Renal cortical epithelial cell (primary cell): ENCODE results near the gene CLCN7. TPM values are rescaled to one million over a fixed set of nuclear protein-coding genes. Genes with fewer than 3 reads are reported as not detected.
A peak's percentile ranks its signal among the peaks of the same experiment; 100 is the strongest.

ENCODE experiments used
- DNase-seq: peaks from one replicate; pipeline ENCODE4 v3.0.0-alpha.2; 2011; ENCODE audit warnings: low read depth
- total RNA-seq: library from RNA; depleted of rRNA; stranded (reverse); fragments of >200 nt; gene quantifications from 2 replicates; pipeline ENCODE4 v1.2.3, GENCODE V29; 2014

CLCN7 gene
- total RNA-seq, result 43.6 and 79.8 TPM in 2 replicates

- DNase-seq, result peak; percentile 45
These were observed at the start of gene CLCN7 for GRCh38 chr16:1474796-1475551. TSS of gene CLCN7 (minus strand) at chr16:1475028. CDS start at chr16:1474974, 54 bp downstream.

GRCh38 chr16:1524366-1524765 is 49.5 kb upstream of the CLCN7 start:
- no peak for DNase-seq

GRCh38 chr16:1523581-1524245 is 48.9 kb upstream of the CLCN7 start:
- DNase-seq, result no peak

- DNase-seq, result no peak
These were observed 45.6 kb upstream of the CLCN7 start for GRCh38 chr16:1520461-1520860.

- DNase-seq, result no peak
These were observed 45.0 kb upstream of the CLCN7 start for GRCh38 chr16:1519831-1520230.

GRCh38 chr16:1518626-1519135 is 43.9 kb upstream of the CLCN7 start:
- DNase-seq, result no peak

GRCh38 chr16:1514507-1514906 is 39.7 kb upstream of the CLCN7 start:
- no peak for DNase-seq

- no peak for DNase-seq
These were observed 37.9 kb upstream of the CLCN7 start for GRCh38 chr16:1512774-1513173.

GRCh38 chr16:1511662-1512569 is 37.1 kb upstream of the CLCN7 start:
- no peak for DNase-seq

- no peak for DNase-seq
These were observed 36.1 kb upstream of the CLCN7 start for GRCh38 chr16:1510941-1511351.

- no peak for DNase-seq
These were observed 35.4 kb upstream of the CLCN7 start for GRCh38 chr16:1510272-1510671.

GRCh38 chr16:1509307-1510221 is 34.7 kb upstream of the CLCN7 start:
- no peak for DNase-seq

GRCh38 chr16:1508494-1509187 is 33.8 kb upstream of the CLCN7 start:
- no peak for DNase-seq

GRCh38 chr16:1506494-1507213 is 31.8 kb upstream of the CLCN7 start:
- DNase-seq, result no peak

GRCh38 chr16:1505912-1506311 is 31.1 kb upstream of the CLCN7 start:
- DNase-seq, result no peak

- DNase-seq, result no peak
These were observed 30.4 kb upstream of the CLCN7 start for GRCh38 chr16:1505073-1505844.

GRCh38 chr16:1503110-1503955 is 28.5 kb upstream of the CLCN7 start:
- no peak for DNase-seq
